ENCODE data around the gene ELN. TPM values are rescaled to one million over a fixed set of nuclear protein-coding genes. Genes with fewer than 3 reads are reported as not detected.

ELN gene
- total RNA-seq, 2 donors from 2014 or later = not detected

GRCh38 chr7:74094224-74095101 lies 66.5 kb downstream of the ELN start:
- Mint-ChIP-seq H3K36me3 (ENCODE audit: low read depth) (no peaks in the 10 kb centered on the region), H3K27ac (peak overlapping the region; percentile 88), H3K27me3 (no peaks in the 10 kb centered on the region), H3K4me1 (peaks cover 14% of the 10 kb centered on the region), H3K4me3 (peak overlapping the region; percentile 93)
- peak; percentile 78 for ATAC-seq
- H3K9me3 ChIP-seq (ENCODE audit: control insufficient read depth, low read length, poor library complexity, severe bottlenecking) = no peaks in the 10 kb centered on the region
- peak; percentile 27 to 33 (median 29) for DNase-seq

- Mint-ChIP-seq H3K27me3 (no peaks in the 10 kb centered on the region), H3K27ac (peak overlapping the region; percentile 88)
- DNase-seq = no peak
Observed at GRCh38 chr7:74095135-74095534, 67.2 kb downstream of the ELN start.

DNA sequence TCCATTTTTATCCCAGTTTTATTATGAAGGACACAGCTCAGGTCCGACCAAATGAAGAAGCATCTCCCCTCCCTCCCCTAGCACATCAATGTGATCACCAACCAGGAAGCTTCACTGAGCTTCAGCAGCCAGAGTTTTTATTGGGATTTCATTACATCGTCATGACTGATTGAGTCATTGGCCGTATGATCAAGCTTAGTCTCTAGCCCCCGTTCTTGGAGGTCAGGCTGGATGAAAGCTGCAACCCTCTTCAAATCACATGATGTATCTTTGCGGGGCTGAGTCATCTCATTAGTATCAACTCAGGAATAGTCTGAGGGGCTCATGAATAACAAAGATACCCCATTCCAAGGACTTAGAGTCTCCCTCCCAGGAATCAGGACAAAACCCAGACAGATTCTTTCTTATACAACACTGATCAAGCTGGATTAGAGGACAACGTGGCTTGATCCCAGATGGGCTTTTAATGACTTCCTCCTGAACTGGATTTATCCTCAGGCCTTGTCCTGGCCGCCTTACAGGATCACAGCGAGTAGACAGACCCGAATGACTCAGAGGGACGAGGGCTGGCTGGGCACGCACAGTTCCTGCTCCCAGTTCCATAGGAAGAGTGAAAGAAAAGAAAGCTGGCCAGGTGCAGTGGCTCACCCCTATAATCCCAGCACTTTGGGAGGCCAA lies 70.1 kb downstream of the ELN start:
- H3K4me1 Mint-ChIP-seq = peaks cover 9% of the 10 kb centered on the region
- H3K27me3 Mint-ChIP-seq = no peaks in the 10 kb centered on the region
- no peaks in the 10 kb centered on the region for H3K36me3 Mint-ChIP-seq (ENCODE audit: low read depth)
- no peak overlapping the region for H3K4me3 Mint-ChIP-seq
- no peaks in the 10 kb centered on the region for H3K9me3 ChIP-seq (ENCODE audit: control insufficient read depth, low read length, poor library complexity, severe bottlenecking)
- no peak for ATAC-seq
- peak overlapping the region; percentile 11 for H3K27ac Mint-ChIP-seq
- DNase-seq = no peak

More at GRCh38 chr7:74095135-74095534, 67.2 kb downstream of the ELN start:
- no peaks in the 10 kb centered on the region for H3K9me3 ChIP-seq (ENCODE audit: control insufficient read depth, low read length, poor library complexity, severe bottlenecking)
- Mint-ChIP-seq H3K4me3 (peak overlapping the region; percentile 93), H3K4me1 (peaks cover 12% of the 10 kb centered on the region), H3K36me3 (ENCODE audit: low read depth) (no peaks in the 10 kb centered on the region)
- ATAC-seq = no peak

DNA sequence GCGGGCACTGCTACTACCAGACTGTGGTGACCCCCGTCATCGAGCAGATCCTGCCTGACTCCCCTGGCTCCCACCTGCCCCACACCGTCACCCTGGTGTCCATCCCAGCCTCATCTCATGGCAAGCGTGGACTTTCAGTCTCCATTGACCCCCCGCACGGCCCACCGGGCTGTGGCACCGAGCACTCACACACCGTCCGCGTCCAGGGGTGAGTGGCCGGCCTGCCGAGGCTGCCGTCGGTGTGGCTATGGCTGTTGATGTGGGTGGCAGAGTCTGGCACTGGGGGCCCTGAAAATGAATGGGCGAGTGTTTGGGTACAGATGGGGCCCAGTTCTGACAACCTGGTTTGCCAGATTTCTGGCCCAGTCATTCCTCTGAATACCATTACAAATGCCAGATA lies 71.1 kb downstream of the ELN start:
- no peak overlapping the region for H3K27ac Mint-ChIP-seq
- H3K9me3 ChIP-seq (ENCODE audit: control insufficient read depth, low read length, poor library complexity, severe bottlenecking) = no peaks in the 10 kb centered on the region
- no peak overlapping the region for H3K4me3 Mint-ChIP-seq
- DNase-seq (no peak), ATAC-seq (no peak)
- no peaks in the 10 kb centered on the region for H3K36me3 Mint-ChIP-seq (ENCODE audit: low read depth)
- H3K27me3 Mint-ChIP-seq = no peaks in the 10 kb centered on the region
- H3K4me1 Mint-ChIP-seq = peaks cover 7% of the 10 kb centered on the region

GRCh38 chr7:74101061-74101681 lies 73.2 kb downstream of the ELN start:
- no peak overlapping the region for H3K27ac Mint-ChIP-seq
- no peak for DNase-seq
- no peak overlapping the region for H3K4me3 Mint-ChIP-seq
- no peaks in the 10 kb centered on the region for H3K4me1 Mint-ChIP-seq
- no peaks in the 10 kb centered on the region for H3K27me3 Mint-ChIP-seq
- H3K36me3 Mint-ChIP-seq (ENCODE audit: low read depth) = no peaks in the 10 kb centered on the region
- no peaks in the 10 kb centered on the region for H3K9me3 ChIP-seq (ENCODE audit: control insufficient read depth, low read length, poor library complexity, severe bottlenecking)
- ATAC-seq = peak; percentile 71

- H3K27ac Mint-ChIP-seq = no peak overlapping the region
Observed at GRCh38 chr7:74103219-74103772, 75.3 kb downstream of the ELN start.

DNA sequence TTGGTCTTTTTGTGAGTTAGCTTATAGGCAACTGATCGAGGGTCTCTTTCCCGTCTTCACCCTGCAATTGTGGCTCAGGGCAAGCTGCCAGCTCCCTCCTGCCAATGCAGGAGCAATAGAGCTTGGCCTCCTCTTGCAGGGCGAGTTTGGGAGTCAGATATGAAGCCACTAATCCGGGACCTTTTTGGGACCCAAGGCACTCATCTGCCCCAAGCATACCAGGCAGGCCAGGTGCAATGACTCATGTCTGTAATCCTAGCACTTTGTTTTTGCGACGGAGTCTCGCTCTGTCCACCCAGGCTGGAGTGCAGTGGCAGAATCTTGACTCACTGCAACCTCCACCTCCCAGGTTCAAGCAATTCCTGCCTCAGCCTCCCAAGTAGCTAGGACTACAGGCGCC lies 76.7 kb downstream of the ELN start:
- no peak for DNase-seq
- H3K4me3 Mint-ChIP-seq = no peak overlapping the region
- H3K27ac Mint-ChIP-seq = no peak overlapping the region
- H3K27me3 Mint-ChIP-seq = no peaks in the 10 kb centered on the region
- no peaks in the 10 kb centered on the region for H3K36me3 Mint-ChIP-seq (ENCODE audit: low read depth)
- no peaks in the 10 kb centered on the region for H3K4me1 Mint-ChIP-seq
- no peaks in the 10 kb centered on the region for H3K9me3 ChIP-seq (ENCODE audit: control insufficient read depth, low read length, poor library complexity, severe bottlenecking)
- no peak for ATAC-seq

More at GRCh38 chr7:74103219-74103772, 75.3 kb downstream of the ELN start:
- DNase-seq (no peak), ATAC-seq (no peak)
- Mint-ChIP-seq H3K4me1 (no peaks in the 10 kb centered on the region), H3K4me3 (no peak overlapping the region), H3K27me3 (no peaks in the 10 kb centered on the region), H3K36me3 (ENCODE audit: low read depth) (no peaks in the 10 kb centered on the region)
- H3K9me3 ChIP-seq (ENCODE audit: control insufficient read depth, low read length, poor library complexity, severe bottlenecking) = no peaks in the 10 kb centered on the region

GRCh38 chr7:74105992-74106391 lies 78.0 kb downstream of the ELN start:
- H3K9me3 ChIP-seq (ENCODE audit: control insufficient read depth, low read length, poor library complexity, severe bottlenecking) = no peaks in the 10 kb centered on the region
- Mint-ChIP-seq H3K27ac (no peak overlapping the region), H3K27me3 (no peaks in the 10 kb centered on the region), H3K4me3 (no peak overlapping the region), H3K4me1 (no peaks in the 10 kb centered on the region), H3K36me3 (ENCODE audit: low read depth) (no peaks in the 10 kb centered on the region)
- DNase-seq (no peak), ATAC-seq (no peak)

DNA sequence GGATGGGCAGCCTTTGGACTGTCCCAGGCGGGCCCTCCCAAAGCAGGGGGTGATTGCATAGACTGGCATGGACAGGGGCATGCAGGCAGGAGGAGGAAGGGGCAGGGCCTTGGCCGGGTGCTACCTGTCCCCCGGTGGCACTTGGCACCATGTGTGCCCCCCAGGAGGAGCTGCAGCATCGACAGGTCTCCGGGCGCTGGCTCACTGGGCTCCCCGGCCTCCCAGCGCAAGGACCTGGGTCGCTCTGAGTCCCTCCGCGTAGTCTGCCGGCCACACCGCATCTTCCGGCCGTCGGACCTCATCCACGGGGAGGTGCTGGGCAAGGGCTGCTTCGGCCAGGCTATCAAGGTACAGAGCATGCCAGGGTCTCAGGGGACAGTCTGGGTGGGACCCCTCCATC lies 78.9 kb downstream of the ELN start:
- H3K9me3 ChIP-seq (ENCODE audit: control insufficient read depth, low read length, poor library complexity, severe bottlenecking) = no peaks in the 10 kb centered on the region
- H3K4me3 Mint-ChIP-seq = no peak overlapping the region
- no peak overlapping the region for H3K27ac Mint-ChIP-seq
- ATAC-seq (no peak), DNase-seq (no peak)
- H3K27me3 Mint-ChIP-seq = no peaks in the 10 kb centered on the region
- H3K36me3 Mint-ChIP-seq (ENCODE audit: low read depth) = no peaks in the 10 kb centered on the region
- no peaks in the 10 kb centered on the region for H3K4me1 Mint-ChIP-seq

DNA sequence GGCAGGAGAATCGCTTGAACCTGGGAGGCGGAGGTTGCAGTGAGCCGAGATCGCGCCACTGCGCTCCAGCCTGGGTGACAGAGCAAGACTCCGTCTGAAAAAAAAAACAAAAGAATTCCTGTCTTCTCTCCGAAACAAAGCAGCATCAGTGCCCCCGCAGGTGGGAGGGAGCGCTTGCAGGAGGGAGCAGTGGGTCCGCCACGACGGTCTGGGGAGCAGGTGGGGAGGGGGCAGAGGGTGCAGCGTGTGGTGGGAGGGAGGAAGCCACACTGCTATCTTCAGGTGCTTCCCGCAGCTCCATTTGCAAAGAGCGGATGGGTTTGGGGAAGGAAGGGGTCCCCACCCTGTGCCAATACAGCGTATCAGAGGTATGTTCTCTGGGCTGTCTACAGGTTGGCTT lies 87.4 kb downstream of the ELN start:
- ATAC-seq (no peak), DNase-seq (no peak)
- peaks cover 4% of the 10 kb centered on the region for H3K36me3 Mint-ChIP-seq (ENCODE audit: low read depth)
- no peak overlapping the region for H3K27ac Mint-ChIP-seq
- no peaks in the 10 kb centered on the region for H3K27me3 Mint-ChIP-seq
- no peak overlapping the region for H3K4me3 Mint-ChIP-seq
- H3K9me3 ChIP-seq (ENCODE audit: control insufficient read depth, low read length, poor library complexity, severe bottlenecking) = no peaks in the 10 kb centered on the region
- peaks cover 3% of the 10 kb centered on the region for H3K4me1 Mint-ChIP-seq

- H3K27me3 Mint-ChIP-seq = no peaks in the 10 kb centered on the region
- no peak overlapping the region for H3K4me3 Mint-ChIP-seq
- ATAC-seq (no peak), DNase-seq (no peak)
- H3K4me1 Mint-ChIP-seq = peaks cover 3% of the 10 kb centered on the region
- no peak overlapping the region for H3K27ac Mint-ChIP-seq
- H3K9me3 ChIP-seq (ENCODE audit: control insufficient read depth, low read length, poor library complexity, severe bottlenecking) = no peaks in the 10 kb centered on the region
- H3K36me3 Mint-ChIP-seq (ENCODE audit: low read depth) = peaks cover 5% of the 10 kb centered on the region
Observed at GRCh38 chr7:74116356-74116755, 88.4 kb downstream of the ELN start.

All from T-helper 17 cell (primary cell).